Measurements from ENCODE around the gene GPI. TPM values are rescaled to one million over a fixed set of nuclear protein-coding genes. Genes with fewer than 3 reads are reported as not detected.
A peak's percentile ranks its signal among the peaks of the same experiment; 100 is the strongest.
"Not testable (repeated sequence)": the region's sequence is repeated elsewhere in the genome, so short reads cannot be mapped to it uniquely, and the experiment has no call there.

The GPI gene
- 84.9 and 90.0 TPM in 2 replicates for total RNA-seq

- peak; percentile 38 to 39 for DNase-seq (ENCODE audit: low read depth in 2 of 2)
Measured at GRCh38 chr19:34364830-34365462, at the start of gene GPI. Gene GPI (plus strand): TSS chr19:34365196. CDS start chr19:34365267, 71 bp downstream.

GRCh38 chr19:34316247-34316646, 48.7 kb upstream of the GPI start:
- no peak for DNase-seq (ENCODE audit: low read depth in 2 of 2)

GRCh38 chr19:34316741-34317301, 48.2 kb upstream of the GPI start:
- peak in 1 of 2 donors; percentile 82 for DNase-seq (ENCODE audit: low read depth in 2 of 2)

GRCh38 chr19:34317311-34317927, 47.6 kb upstream of the GPI start:
- peak; percentile 67 to 71 for DNase-seq (ENCODE audit: low read depth in 2 of 2)

GRCh38 chr19:34319230-34319585, 45.8 kb upstream of the GPI start:
- peak in 1 of 2 donors; percentile 32 for DNase-seq (ENCODE audit: low read depth in 2 of 2)

GRCh38 chr19:34319785-34320184, 45.2 kb upstream of the GPI start:
- peak; percentile 95 to 97 for DNase-seq (ENCODE audit: low read depth in 2 of 2)

GRCh38 chr19:34320277-34320676, 44.7 kb upstream of the GPI start:
- peak in 1 of 2 donors; percentile 59 for DNase-seq (ENCODE audit: low read depth in 2 of 2)

GRCh38 chr19:34321735-34322134, 43.3 kb upstream of the GPI start:
- no peak for DNase-seq (ENCODE audit: low read depth in 2 of 2)

- no peak for DNase-seq (ENCODE audit: low read depth in 2 of 2)
Measured at GRCh38 chr19:34323433-34324204, 41.4 kb upstream of the GPI start.

- no peak for DNase-seq (ENCODE audit: low read depth in 2 of 2)
Measured at GRCh38 chr19:34324320-34324719, 40.7 kb upstream of the GPI start.

GRCh38 chr19:34325181-34325580, 39.8 kb upstream of the GPI start:
- DNase-seq (ENCODE audit: low read depth in 2 of 2), result no peak

GRCh38 chr19:34325981-34326787, 38.8 kb upstream of the GPI start:
- DNase-seq (ENCODE audit: low read depth in 2 of 2), result no peak

- peak; percentile 37 to 90 for DNase-seq (ENCODE audit: low read depth in 2 of 2)
Measured at GRCh38 chr19:34327851-34328250, 37.1 kb upstream of the GPI start.

GRCh38 chr19:34328982-34329381, 36.0 kb upstream of the GPI start:
- DNase-seq (ENCODE audit: low read depth in 2 of 2), result peak in 1 of 2 donors; percentile 40

- DNase-seq (ENCODE audit: low read depth in 2 of 2), result no peak
Measured at GRCh38 chr19:34330116-34330515, 34.9 kb upstream of the GPI start.

GRCh38 chr19:34330596-34330995, 34.4 kb upstream of the GPI start:
- not testable (repeated sequence) for DNase-seq (ENCODE audit: low read depth in 2 of 2)

- not testable (repeated sequence) for DNase-seq (ENCODE audit: low read depth in 2 of 2)
Measured at GRCh38 chr19:34331596-34331995, 33.4 kb upstream of the GPI start.

- DNase-seq (ENCODE audit: low read depth in 2 of 2), result peak; percentile 89
Measured at GRCh38 chr19:34332027-34332760, 32.8 kb upstream of the GPI start.

GRCh38 chr19:34335914-34336313, 29.1 kb upstream of the GPI start:
- DNase-seq (ENCODE audit: low read depth in 2 of 2), result no peak

GRCh38 chr19:34336781-34337271, 28.2 kb upstream of the GPI start:
- DNase-seq (ENCODE audit: low read depth in 2 of 2), result peak; percentile 56 to 69

Measured in lung microvascular endothelial cell (primary cell).